Measurements from ENCODE around the gene COX4I2.
A peak's percentile ranks its signal among the peaks of the same experiment; 100 is the strongest.

Gene COX4I2

DNA sequence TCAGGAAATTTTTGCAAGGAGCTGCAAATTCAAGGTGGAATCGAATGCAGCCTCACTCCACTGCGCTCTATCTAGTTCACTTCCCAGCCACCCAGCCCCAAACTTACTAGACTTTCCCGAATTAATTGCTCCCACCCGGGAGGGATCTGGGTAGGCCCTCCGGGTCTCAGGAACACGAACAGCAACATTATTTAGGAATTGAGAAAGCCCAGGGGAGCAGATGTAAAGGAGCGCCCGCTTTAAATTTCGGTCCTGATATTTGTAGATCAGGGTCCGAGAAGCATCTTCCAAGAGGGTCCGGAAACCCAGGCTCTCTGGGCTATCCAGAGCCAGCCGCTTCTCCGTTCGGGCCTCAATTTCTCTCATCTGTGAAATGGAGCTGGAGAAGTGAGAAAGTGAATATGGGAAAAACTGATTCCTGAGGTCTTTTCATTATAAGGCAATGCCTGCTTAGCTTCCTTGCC, 33.1 kb upstream of the COX4I2 start:
- no peak for DNase-seq (ENCODE audit: low read depth)
- H3K4me3 ChIP-seq (ENCODE audit: control insufficient read depth, low read depth, low read length) = peak overlapping the region; percentile 92
- no peak for TF ChIP-seq CTCF (conservative IDR thresholded peaks at IDR 0.05; ENCODE audit: control insufficient read depth, insufficient read depth, low read depth, low read length)

- no peak for TF ChIP-seq CTCF (conservative IDR thresholded peaks at IDR 0.05; ENCODE audit: control insufficient read depth, insufficient read depth, low read depth, low read length)
- peak; percentile 95 for DNase-seq (ENCODE audit: low read depth)
- H3K4me3 ChIP-seq (ENCODE audit: control insufficient read depth, low read depth, low read length) = peak within 1 kb of the TSS; percentile 92
These were observed 32.4 kb upstream of the COX4I2 start, which contains the start of gene ID1 for GRCh38 chr20:31605031-31605901. ID1 (plus strand) TSS chr20:31605289; CDS start chr20:31605388, 99 bp downstream.

- peak overlapping the region; percentile 92 for H3K4me3 ChIP-seq (ENCODE audit: control insufficient read depth, low read depth, low read length)
- no peak for DNase-seq (ENCODE audit: low read depth)
- TF ChIP-seq CTCF (conservative IDR thresholded peaks at IDR 0.05; ENCODE audit: control insufficient read depth, insufficient read depth, low read depth, low read length) = no peak
These were observed 31.6 kb upstream of the COX4I2 start for GRCh38 chr20:31605902-31606803.

GRCh38 chr20:31606804-31607639, 30.7 kb upstream of the COX4I2 start:
- no peak for TF ChIP-seq CTCF (conservative IDR thresholded peaks at IDR 0.05; ENCODE audit: control insufficient read depth, insufficient read depth, low read depth, low read length)
- H3K4me3 ChIP-seq (ENCODE audit: control insufficient read depth, low read depth, low read length) = peak overlapping the region; percentile 92
- peak; percentile 79 for DNase-seq (ENCODE audit: low read depth)

DNA sequence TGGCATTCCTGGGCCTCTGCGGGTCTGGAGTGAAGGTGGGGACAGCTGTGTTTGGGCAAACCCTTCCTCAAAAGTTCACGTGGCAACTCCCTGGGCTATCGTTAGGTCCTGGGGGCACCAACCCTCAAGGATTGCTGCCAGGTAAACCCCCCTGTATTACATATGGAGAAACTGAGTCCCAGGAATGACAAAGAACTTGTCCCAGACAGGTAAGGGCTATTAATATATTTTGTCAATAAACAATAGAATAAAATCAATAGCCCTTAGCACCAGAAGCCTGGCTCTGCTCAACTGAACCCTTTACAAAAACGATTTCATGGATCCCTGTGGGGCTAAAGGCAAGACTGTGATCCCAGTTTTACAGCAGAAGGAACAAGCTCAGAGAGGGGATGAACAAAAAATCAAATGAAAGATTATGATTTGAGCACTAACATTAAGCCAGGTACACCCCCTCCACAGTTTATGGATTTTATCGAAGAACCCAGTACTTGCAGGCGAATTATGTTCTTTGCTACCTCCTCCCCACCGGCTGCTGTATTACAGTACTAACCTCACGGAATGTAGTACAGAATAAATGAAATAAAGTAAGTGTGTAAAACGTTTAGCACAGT, 30.0 kb upstream of the COX4I2 start:
- H3K4me3 ChIP-seq (ENCODE audit: control insufficient read depth, low read depth, low read length) = peak overlapping the region; percentile 16
- DNase-seq (ENCODE audit: low read depth) = peak; percentile 30
- TF ChIP-seq CTCF (conservative IDR thresholded peaks at IDR 0.05; ENCODE audit: control insufficient read depth, insufficient read depth, low read depth, low read length) = no peak

All from fibroblast of mammary gland (primary cell).